NCI-H187 (cell line): ENCODE measurements around the gene VSTM5.
"Not testable (repeated sequence)": the region's sequence is repeated elsewhere in the genome, so short reads cannot be mapped to it uniquely, and the experiment has no call there.

Experiments used
- DNase-seq, 2 experiments: peaks; one replicate each; lab custom pipeline; 2025; lab: John Stamatoyannopoulos, UW

Gene VSTM5, protein sequence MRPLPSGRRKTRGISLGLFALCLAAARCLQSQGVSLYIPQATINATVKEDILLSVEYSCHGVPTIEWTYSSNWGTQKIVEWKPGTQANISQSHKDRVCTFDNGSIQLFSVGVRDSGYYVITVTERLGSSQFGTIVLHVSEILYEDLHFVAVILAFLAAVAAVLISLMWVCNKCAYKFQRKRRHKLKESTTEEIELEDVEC

DNA sequence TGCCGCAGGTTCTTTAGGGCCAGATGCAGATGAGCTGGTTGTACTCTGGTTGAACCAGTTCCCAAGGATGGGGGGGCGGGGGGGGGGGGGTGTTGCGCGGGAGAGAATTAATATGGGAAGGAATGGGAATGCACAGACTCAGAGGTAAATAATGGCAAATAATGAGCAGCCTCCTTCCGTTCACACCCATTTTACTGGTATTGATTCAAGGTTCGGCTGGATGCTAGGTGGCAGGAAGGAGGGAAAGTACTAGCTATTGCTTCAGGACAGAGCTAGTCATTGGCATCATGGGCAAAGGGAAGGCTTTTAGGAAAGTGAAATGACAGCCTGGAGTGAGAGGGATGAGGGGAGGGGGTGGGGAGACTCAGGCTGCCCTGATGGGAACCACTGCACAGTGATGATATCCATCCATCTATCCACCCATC lies at the start of gene VSTM5:
Gene VSTM5, minus strand, starts transcription at position 25 of the 425 bp plus-strand sequence. CDS start 116 bp downstream, outside the sequence.
- no peak for DNase-seq

DNA sequence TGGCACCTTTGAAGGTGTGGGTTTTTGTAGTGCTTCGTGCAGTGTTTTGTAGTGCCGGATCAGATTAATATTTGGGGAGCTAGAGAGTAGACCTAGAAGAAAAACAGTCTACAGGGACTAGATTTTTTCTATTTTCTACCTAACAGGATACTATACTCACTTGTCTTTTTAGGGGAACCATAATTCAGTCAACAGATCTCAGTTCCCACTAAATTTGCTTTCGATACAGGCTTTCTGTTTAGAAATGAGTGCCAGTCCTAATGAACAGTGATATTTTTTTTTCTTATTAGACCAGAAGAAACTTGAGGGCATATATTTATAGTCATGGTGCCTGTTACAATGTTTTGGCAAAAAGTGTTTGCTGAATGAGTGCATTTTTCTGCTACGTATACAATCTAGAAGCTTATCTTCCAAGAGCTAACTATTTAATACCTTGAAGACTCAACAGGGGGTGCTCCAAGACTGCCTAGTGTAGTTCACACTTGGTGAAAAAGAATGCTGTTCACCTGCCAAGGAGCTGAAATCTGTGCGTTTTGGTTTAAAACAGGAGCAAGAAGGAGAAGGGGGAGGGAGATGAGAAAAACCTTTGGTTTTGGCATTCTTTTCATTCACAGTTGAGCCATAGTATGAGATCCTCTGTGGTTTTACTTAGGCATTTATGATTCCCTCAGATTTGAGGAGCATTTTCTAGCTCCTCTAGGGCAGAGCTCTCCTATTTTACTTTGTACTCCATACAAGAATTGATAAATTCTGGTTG lies 44.9 kb upstream of the VSTM5 start:
- peak in 1 of 2 experiments; percentile 5 for DNase-seq

DNA sequence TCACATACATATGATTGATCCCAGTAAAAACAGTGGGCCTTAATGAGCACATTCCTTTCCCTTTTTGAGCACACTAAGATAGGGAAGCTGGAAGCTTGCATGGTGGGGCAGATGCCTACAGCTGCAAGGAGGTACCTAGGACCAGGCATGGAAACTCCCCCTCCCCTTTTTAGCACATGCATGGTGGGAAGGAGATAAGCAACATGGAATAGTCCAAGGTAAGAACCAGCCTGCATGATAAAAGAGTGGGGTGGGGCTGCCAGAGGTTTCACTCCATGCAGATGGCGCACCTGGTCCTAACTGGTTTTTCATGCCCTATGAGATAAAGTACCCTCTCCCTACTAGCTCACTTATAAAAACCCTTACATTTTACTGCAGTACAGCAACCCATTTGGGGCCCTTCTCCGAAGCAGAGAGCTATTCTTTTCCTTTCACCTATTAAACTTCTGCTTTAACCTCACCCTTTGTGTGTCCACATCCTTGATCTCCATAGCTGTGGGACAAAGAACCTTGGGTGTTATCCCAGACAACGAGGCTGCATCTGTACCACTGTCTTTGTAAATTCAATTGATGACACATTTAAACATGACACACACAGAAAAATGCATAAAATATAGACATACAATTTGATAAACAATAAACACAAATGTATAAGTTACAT lies 40.1 kb upstream of the VSTM5 start:
- no peak for DNase-seq

DNA sequence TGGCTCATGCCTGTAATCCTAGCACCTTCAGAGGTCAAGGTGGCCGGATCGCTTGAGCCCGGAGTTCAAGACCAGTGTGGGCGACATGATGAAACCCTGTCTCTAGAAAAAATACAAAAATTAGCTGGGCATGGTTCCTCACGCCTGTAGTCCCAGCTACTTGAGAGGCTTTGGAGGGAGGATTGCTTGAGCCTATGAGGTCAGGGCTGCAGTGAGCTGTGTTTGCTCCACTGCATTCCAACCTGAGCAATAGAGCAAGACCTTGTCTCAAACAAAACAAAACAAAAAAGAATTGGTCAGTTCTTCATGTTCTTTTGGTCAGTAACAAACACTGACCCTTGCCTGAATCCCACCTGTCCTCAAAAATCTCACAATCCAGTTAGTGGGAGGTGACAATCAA lies 36.7 kb upstream of the VSTM5 start:
- DNase-seq: no peak

DNA sequence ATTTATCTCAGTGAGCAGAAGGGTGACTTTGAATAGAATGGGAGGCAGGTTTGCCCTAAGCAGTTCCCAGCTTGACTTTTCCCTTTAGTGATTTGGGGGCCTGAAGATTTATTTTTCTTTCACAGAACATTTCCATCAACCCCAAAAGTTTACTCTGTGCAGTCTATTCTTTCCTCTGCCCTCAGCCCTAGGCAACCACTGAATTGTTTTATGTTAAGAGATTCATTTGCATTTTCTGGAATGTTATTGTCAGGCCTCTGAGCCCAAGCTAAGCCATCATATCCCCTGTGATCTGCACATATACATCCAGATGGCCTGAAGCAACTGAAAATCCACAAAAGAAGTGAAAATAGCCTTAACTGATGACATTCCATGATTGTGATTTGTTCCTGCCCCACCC lies 28.7 kb upstream of the VSTM5 start:
- DNase-seq: not testable (repeated sequence)

DNA sequence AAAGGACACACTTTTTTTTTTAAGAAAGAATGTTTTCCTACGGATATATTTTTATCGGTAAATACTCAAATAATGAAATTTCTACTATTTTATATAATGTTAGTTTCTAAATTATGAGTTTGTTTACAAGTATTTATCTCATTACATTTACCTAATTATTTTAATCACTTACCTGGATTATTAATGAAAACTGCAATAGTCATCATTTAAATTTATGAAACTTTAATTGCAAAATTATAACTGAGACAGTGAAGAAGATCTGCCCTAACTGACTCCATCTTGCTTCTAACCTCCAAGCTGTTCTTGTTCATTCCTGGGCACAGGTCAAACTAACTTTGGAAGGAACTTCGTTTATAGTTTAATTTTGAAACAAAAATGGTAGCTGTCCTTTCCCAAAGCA lies 25.2 kb upstream of the VSTM5 start:
- no peak for DNase-seq

DNA sequence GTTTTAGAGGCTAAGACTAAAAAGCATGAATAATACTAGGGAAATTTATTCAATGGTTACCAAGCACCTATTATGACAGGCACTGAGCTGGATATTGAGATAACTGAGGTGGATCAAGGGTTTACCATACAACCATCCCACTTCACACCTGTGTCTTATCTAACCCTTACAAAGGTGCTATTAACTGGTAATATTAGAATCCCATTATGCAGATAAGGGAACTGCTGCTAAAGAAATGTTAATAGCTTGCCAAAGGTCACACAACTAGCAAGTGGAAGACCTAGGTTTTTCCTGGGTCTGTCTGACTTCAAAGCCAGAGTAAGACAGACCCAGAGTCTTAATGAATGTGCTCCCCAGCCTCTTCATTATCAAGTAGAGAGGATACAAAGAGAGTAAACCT lies 21.1 kb upstream of the VSTM5 start:
- no peak for DNase-seq

DNA sequence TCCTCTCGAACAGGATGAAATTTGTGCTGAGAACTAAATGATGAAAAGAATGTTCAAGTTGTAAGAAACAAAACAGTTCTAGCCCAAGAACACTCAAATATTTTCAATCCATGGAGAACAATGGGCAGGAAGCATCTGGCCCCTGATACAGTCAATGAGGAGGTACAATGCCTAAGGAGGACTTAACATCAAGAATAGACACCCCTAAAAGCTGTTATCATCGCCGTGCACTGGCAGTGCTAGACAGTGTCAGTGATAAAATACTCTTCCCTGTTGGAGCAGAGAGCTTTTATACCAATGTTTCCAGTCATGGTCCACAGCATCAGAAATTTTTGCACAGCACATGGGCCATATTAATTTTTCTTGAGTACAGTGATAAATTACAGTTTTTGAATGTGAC lies 20.2 kb upstream of the VSTM5 start:
- no peak for DNase-seq

DNA sequence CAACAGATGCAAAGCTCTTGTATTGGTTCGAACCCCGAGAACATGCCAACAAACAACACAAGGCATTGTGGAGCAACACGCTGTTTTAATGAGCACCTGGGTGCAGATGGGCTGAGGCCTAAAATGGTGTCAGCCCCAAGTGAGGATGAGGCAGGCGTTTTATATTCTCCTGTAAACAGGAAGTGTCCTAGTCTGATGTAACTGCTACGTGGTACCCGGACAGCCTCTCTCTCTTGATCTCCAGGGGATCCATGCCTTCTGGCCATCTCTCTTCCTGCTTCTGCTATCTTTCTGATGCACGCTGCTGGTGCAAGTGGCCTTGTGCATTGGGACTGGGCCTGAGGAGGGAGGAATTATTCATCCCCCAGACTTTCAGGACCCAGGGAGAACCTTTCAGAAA lies 19.4 kb upstream of the VSTM5 start:
- no peak for DNase-seq

DNA sequence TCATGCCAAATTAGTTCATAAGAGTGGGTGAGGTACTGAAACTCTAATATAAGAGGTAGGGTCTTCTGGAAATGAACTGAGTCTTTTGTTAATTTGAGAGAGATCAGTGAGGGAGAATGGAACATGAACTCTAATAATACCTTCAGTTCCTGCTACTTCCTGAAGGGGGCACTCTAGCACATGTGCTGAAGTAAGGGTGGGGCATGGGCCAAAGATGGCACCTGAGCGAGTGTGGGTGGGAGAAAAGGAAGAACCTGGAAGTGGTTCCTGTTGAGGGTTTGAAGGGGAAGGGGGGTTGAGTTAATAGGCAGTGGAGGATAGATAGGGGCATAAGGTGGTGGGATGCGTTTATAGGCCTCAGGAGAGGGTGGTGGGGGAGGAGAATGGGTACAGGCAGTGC lies 18.0 kb upstream of the VSTM5 start:
- not testable (repeated sequence) for DNase-seq

DNA sequence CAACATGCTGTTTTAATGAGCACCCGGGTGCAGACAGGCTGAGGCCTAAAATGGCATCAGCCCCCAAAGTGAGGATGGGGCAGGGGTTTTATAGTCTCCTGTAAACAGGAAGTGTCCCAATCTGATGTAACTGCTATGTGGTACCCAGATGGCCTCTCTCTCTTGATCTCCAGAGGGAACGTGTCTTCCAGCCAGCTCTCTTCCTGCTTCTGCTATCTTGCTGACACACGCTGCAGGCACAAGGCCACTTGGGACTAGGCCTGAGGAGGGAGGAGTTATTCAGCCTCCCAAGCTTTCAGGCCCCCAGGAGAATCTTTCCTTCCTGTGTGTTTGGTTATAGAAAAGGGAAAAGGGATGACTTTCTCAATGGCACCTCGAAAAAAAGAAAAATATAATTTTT lies 11.4 kb upstream of the VSTM5 start:
- DNase-seq: no peak

DNA sequence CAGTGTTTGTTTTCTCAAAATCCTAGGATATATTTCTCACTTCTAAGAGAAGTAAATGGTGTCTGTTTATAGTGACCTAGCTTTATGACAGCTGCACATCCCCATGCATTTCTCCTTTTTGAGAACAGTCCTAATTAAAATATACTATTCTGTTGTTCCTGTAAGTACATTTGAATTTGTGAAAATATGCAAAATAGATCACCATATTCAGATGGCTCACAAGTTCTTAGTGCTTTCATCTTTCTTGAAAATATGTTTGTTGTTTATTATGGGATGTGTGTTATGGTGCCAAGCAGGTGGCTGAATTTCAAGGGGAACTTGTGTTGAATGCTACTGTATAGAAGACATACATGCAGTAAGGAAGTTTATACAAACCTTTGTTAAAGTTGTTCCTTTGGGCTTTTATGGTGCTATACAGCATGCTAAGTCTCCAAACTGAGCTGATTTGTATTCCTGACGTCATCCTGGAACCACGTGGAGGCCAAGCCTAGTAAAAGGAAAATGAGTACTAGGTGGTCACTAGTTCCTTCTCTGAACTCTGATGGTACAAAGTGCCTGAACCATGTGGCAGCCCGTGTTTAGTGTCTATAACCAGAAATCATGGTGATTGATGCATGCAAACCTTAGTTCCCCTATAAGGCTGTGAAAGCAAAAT lies 7.8 kb upstream of the VSTM5 start:
- DNase-seq: no peak

DNA sequence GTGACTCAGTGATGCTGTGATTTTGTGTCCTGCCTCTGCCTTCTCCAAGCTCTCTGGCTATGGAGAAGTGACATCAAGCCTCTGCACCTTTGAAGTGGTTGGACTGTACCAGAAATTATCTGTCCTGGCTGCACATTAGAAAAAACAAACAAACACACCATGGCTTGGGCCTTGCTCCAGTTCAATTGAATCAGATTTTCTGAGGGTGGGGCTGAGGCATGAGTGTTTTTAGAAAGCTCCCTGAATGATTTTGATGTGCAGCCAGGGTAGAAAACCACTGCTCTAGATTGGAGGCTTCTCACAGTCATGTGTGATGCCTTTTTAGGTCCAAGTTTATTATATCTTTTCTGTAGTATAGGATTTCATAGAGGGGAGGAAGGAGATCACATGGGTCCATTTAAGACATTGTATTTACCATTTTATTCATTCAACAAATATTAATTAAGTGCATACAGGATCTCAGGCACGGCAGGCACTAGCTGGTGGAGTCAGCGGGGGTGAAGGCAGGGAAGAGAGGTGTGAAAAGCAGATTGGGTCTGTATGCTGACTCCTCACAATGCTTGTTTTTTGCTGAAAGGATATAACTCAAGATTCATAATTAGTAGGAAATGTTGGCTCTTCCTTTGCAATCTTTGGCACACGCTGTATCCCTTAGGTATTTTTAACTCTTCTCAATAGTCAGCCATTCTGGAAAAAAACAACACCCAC lies 7.1 kb upstream of the VSTM5 start:
- DNase-seq: no peak

DNA sequence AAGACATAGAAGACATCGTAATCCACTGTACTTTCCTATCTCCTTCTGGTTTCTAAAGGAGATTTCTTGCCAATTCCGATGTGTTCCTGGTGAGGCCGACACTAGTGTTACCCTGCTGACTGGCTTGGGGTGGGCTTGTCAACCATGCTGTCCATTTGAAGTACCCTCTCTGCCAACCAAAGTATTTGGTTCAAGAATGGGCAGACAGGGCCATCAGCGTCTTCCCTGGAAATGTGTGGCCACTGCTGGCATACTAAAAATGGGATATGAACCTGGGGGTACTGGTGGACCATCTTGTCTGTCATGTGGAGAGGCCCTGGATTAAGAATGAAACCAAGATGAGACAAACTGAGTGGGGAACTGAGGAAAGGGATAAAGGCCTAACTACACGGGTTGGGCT lies 1.8 kb upstream of the VSTM5 start:
- DNase-seq: no peak

DNA sequence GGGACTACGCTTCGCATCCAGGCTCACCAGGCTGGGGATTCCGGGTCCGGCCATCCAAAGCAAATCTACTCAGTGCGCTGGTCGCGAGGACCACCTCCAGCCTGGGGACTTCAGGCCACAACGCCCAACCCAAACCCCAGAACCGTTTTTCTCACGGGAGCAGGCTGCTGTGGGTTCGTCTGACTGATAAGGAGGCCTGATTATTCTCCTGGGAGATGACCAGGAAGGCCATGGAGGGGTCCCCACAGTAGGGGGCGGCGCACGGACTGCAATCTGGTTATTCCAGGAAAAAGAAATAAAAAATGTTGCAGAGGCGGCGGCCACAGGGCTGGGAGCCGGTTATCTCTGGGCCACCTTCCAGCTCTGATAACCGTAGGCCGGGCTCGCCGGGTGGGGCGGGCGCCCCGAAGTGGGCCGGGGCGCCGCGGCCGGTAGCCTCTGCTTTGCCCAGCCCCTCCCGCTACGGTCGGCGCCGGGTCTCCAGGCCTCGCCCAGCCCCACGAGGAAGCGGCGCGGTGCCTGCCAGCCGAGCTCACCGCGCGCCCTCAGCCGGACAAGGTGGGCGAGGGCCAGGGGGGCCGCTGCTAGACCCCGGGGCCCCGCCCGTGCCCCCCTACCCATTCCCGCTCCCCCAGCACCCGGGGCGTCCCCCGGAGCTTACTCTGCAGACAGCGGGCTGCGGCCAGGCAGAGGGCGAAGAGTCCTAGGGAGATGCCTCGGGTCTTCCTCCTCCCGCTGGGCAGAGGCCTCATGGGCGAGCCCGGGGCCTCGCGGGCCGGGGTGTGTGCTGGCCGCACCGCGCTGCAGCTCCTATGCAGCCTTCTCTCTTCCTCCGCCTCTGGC lies 446 bp downstream of the VSTM5 start:
- DNase-seq: no peak

DNA sequence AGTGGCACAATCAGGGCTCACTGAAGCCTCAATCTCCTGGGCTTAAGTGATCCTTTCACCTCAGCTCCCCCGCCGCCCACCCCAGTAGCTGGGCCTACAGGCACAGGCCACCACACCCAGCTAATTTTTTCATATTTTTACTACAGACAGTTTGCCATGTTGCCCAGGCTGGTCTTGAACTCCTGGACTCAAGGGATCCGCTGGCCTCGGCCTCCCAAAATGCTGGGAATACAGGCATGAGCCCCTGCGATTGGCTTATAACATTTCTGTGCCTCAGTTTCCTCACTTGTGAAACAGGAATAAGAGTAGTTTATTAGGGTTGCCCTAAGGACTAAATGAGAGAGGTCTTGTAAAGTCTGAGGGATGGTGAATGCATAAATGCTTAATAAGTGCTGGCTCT lies 1.2 kb downstream of the VSTM5 start:
- no peak for DNase-seq

DNA sequence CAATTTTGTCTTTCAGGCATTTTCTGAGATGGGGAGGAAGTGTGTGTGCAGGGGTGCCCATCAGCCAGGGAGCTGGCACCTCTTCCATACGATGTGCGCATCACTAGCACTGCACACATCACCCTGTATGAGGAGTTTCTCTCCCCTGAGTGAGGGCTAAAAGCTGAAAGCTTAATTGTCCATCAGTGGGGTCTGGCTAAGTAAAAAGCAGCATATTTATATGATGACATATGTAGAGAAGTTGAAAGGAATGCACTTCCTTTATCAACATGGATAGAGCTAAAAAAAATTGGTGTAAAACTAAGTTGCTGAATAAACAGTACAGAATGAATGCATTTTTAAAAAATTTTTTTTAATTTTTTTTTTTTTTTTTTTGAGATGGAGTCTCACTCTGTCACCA lies 4.0 kb downstream of the VSTM5 start:
- no peak for DNase-seq

DNA sequence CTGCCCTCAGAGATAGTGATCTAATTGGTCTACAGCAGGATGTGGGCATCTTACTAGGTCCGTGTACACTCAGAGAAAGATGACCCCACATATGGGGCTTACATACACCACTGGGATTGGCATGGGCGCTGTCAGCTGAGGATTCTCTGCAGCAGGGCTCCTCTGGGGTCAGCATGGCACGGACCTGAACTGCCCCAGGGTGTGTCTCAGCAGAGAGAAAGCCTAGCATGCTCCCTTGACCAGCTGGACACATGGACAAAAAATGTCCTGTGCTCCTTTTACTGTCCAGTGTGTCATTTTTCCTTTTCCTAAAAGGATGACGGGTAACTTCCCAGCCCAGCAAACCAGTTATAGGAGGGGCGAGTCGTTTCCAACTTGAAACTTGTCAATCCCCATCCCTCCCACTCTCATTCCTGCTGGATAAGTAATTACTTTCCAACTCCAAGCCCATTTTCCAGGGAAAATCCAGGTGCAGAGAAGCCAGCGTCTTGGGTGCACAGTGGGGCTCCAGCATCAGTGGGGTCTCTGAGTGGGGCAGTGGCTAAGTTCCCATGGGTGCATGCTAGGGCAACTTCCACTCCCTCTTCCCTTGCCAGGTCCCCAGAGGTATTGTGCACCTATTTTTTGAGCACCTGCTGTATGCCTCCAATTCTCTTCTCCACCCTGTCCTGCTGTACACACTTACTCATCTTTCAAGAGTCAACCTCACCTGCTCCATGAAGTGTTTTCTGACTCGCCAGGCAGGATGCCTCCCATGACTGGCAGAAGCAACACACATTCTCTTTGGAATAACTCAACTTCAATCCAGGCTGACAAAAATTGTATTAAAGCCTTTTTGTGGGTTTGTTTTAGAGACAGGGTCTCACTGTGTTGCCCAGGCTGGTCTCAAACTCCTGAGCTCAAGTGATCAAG lies 5.0 kb downstream of the VSTM5 start:
- DNase-seq: no peak

DNA sequence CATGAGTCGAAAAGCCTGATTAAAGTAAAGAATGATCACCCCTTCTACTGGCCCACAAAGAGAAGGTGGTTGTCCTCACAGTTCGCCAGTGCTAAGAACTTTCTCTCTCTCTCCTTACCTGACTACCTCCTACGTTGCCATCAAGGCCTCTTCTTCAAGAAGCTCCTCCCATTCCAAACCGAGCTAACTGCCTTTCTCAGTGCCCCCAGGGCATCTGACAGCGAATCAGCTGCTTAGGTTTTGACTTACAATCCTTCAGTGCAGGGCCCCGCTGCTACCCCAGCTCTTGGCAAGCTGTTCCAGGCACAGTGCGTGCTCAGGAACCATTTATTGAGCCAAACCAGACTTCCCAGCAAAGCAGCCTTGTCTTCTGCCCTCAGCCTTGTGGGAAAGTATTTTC lies 5.8 kb downstream of the VSTM5 start:
- no peak for DNase-seq

DNA sequence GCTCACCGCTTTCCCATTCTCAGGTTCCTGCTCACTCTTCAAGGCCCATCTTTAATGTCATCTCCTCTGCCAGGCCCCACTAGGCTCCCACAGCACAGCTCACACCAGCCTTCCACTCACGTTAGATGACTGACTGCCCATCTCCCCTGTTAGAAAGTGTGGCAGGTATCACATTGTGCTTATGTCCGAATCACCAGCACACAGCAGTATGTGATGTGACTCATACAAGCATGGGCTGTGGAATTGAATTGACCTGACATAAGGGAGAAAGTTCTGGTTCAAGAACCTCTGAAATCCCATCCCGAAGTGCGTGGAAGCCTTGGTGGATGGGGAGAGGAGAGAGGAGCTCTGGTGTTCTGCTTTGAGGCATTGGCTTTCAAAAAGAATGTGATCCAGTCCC lies 6.5 kb downstream of the VSTM5 start:
- DNase-seq: no peak
